Activated naive CD8-positive, alpha-beta T cell treated with anti-CD3 and anti-CD28 coated beads, Interleukin-2, amount 50 U/mL, for 16 hours (primary cell): Measurements from ENCODE around the gene HES7.
A peak's percentile ranks its signal among the peaks of the same experiment; 100 is the strongest.

Source experiments
- DNase-seq: peaks from one replicate; pipeline ENCODE4 v3.0.0-alpha.2; 2020; ENCODE audit warnings: low read depth, low spot score

Gene HES7

GRCh38 chr17:8074554-8074953 is 49.4 kb downstream of the HES7 start:
- no peak for DNase-seq

GRCh38 chr17:8073627-8074484 is 50.0 kb downstream of the HES7 start:
- DNase-seq: peak; percentile 75

- DNase-seq: no peak
These were observed 51.0 kb downstream of the HES7 start for GRCh38 chr17:8072729-8073461.

- no peak for DNase-seq
These were observed 51.6 kb downstream of the HES7 start for GRCh38 chr17:8072341-8072728.

GRCh38 chr17:8071496-8071895 is 52.4 kb downstream of the HES7 start:
- DNase-seq: no peak
